Upper lobe of left lung (tissue), 4 donors: Measurements from ENCODE around the gene PALLD.

Experiments
- CTCF ChIP-seq, 6 experiments: fragments of 450-650 bp in 4 of 6; fragments of 200-600 bp in 2 of 6; sonication (generic) in 2 of 6; IDR thresholded peaks; one replicate each; pipeline ENCODE4 v1.5.1; 2016 to 2019; ENCODE audit warnings: antibody characterized with exemption in 6 of 6
- POLR2AphosphoS5 ChIP-seq, 2 donors: sonication (generic); formaldehyde crosslinking; IDR thresholded peaks; one replicate each; pipeline ENCODE4 v1.5.1; 2017; ENCODE audit warnings: antibody characterized with exemption in 2 of 2

- TF ChIP-seq POLR2AphosphoS5 (IDR thresholded peaks at IDR 0.05) (no peak), CTCF (IDR thresholded peaks at IDR 0.05) (no peak)
These were observed 336.1 kb downstream of the PALLD start for GRCh38 chr4:168832763-168833575.
